SK-MEL-5 (cell line): ENCODE measurements around the gene METTL9. TPM values are rescaled to one million over a fixed set of nuclear protein-coding genes. Genes with fewer than 3 reads are reported as not detected.
A peak's percentile ranks its signal among the peaks of the same experiment; 100 is the strongest.
"Not testable (repeated sequence)": the region's sequence is repeated elsewhere in the genome, so short reads cannot be mapped to it uniquely, and the experiment has no call there.

ENCODE experiments used
- DNase-seq: peaks from one replicate; pipeline ENCODE4 v3.0.0-alpha.2; 2016; ENCODE audit warnings: low read depth, low spot score
- in situ Hi-C: cut with HindIII; loops from 2 replicates; pipeline ENCODE4 v1.10.0; 2016; ENCODE audit warnings: low sequenced_read_pairs, high pct_unique_total_duplicates, low pct_unique_long_range_greater_than_20kb
- total RNA-seq: library from RNA; depleted of rRNA; stranded (reverse); fragments of >200 nt; shearing (Covaris generic); gene quantifications from 2 replicates; pipeline ENCODE4 v1.2.3, GENCODE V29; 2014

Gene METTL9
- total RNA-seq, 1 experiment from 2014 or later = 883 TPM

DNA sequence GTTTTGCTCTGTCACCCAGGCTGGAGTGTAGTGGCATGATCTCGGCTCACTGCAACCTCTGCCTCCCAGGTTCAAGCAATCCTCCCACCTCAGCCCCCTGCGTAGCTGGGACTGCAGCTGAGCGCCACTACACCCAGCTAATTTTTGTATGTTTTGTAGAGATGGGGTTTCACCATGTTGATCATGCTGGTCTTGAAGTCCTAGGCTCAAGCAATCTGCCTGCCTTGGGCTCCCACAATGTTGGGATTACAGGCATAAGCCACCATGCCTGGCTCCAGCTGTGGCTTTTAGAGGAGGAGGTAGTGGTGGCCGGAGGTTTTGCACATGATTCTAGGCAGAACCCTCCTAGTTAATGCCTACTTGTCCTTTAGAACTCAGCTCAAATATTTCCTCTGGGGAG, 31.9 kb upstream of the METTL9 start:
- in situ Hi-C loops, DNase-seq: not testable (repeated sequence)

DNA sequence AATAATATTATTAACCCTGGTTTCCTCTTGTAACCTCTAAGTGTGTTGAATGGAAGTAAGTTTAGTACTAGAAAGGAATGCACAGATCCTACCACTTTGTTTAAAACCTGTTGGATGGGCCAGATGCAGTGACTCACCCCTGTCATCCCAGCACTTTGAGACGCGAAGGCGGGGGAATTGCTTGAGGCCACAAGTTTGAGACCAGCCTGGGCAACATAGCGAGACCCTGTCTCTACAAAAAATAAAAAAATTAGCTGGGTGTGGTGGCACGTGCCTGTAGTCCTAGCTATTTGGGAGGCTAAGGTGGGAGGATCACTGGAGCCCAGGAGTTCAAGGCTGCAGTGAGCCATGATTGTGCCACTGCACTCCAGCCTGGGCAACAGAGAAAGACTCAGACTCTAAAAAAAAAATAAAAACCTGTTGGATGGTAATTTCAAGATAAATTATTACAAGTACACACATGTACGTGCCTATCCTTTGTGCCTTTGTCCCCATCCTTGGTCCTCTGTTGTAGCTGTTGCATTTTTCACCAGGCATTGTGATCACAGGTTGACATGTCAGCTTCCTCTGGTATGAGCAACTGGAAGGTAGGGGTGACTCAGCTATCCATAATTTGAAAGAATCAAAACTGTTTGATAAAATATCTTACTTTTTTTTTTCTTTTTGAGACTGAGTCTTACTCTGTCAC, 30.7 kb upstream of the METTL9 start:
- DNase-seq = no peak
- in situ Hi-C loops = no loop called here

DNA sequence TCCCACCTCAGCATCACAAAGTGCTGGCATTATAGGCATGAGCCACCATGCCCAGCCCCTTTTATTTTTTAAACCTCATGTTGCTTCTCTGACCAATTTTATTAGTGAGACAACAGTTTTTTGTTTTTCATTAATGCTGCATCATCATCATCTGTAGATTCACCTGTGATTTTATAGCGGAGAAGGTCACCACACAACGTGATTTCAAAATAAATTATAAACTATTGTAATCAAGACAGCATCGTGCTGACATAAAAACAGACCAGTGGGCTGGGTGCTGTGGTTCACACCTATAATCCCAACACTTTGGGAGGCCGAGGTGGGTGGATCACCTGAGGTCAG, 28.7 kb upstream of the METTL9 start:
- DNase-seq = no peak
- in situ Hi-C loops = no loop called here

DNA sequence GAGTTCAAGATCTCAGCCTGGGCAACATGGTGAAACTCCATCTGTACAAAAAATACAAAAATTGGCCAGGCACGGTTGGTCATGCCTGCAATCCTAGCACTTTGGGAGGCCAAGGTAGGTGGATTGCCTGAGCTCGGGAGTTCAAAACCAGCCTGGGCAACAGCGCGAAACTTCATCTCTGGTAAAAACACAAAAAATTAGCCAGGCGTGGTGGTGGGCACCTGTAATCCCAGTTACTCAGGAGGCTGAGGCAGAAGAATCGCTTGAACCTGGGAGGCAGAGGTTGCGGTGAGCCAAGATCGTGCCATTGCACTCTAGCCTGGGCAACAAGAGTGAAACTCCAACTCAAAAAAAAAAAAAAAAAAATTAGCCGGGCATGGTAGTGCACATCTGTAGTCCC, 25.9 kb upstream of the METTL9 start:
- DNase-seq, in situ Hi-C loops: not testable (repeated sequence)

DNA sequence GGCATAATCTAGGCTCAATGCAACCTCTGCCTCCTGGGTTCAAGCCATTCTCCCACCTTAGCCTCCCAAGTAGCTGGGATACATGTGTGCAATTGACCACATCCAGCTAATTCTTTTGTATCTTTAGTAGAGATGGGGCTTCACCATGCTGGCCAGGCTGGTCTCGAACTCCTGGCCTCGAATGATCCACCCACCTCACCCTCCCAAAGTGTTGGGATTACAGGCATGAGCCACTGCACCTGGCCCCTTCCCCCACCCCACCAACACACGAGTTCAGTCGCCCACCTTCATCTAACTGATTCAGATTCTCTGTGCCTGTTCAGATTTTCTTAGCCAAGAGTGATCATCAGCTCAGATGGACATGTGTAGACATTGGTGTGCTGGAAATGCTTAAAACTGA, 25.0 kb upstream of the METTL9 start:
- DNase-seq = no peak
- in situ Hi-C loops = no loop called here

DNA sequence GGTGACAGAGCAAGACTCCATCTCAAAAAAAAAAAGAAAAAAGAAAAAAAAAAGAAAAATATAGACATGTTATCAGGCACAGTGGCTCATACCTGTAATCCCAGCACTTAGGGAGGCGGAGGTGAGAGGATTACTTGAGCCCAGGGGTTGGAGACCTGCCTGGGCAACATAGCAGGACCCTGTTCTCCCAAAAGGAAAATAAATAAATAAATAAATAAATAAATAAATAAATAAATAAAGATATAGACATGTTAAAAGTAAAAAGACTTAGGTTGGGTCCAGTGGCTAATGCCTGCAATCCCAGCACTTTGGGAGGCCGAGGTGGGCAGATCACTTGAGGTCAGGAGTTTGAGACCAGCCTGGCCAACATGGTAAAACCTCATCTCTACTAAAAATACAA, 23.1 kb upstream of the METTL9 start:
- DNase-seq, in situ Hi-C loops: not testable (repeated sequence)

DNA sequence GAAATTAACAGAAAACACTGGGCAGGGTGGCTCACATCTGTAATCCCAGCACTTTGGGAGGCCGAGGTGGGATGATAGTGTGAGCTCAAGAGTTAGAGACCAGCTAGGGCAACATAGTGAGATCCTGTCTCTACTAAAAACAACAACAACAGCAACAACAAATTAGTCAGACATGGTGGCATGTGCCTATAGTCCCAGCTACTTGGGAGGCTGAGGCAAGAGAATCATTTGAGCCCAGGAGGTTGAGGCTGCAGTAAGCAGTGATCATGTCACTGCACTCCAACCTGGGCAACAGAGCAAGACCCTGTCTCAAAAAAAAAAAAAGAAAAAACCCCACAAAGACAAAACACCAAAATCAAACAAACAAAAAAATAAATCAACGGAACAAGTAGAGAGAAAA, 21.9 kb upstream of the METTL9 start:
- in situ Hi-C loops, DNase-seq: not testable (repeated sequence)

DNA sequence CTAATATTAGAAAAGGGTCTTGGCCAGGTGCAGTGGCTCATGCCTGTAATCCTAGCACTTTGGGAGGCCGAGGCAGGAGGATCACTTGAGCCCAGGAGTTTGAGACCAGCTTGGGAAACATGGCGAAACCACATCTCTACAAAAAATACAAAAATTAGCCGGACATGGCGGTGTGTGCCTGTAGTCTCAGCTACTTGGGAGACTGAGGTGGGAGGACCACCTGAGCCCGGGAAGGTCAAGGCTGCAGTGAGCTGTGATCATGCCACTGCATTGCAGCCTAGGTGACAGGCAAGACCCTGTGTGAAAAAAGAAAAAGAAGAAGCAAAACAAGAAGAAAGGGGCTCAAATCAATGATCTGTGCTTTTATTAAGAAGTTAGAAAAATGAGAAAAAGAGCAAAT, 21.1 kb upstream of the METTL9 start:
- DNase-seq, in situ Hi-C loops: not testable (repeated sequence)

DNA sequence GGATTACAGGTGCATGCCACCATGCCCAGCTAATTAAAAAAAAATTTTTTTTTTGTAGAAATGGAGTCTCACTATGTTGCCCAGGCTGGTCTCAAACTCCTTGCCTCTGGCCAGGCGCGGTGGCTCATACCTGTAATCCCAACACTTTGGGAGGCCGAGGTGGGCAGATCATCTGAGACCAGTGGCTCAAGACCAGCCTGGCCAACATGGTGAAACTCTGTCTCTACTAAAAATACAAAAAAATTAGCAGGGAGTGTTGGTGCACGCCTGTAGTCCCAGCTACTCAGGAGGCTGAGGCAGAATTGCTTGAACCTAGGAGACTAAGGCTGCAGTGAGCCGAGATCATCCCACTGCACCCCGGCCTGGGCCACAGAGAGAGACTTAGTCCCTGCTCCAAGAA, 19.2 kb upstream of the METTL9 start:
- in situ Hi-C loops, DNase-seq: not testable (repeated sequence)

DNA sequence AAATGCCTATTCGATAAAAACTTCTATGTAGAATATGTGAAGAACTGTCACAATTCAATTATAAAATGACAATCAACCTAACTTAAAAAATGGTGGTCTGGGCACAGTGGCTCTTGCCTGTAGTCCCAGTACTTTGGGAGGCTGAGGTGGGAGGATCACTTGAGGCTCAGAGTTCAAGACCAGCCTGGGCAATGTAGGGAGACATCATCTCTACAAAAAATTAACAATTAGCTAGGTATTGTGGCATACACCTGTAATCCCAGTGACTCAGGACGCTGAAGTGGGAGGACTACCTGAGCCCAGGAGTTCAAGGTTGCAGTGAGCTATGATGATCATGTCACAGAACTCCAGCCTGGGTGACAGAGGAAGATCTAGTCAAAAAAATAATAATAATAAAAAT, 18.6 kb upstream of the METTL9 start:
- no peak for DNase-seq
- in situ Hi-C loops = no loop called here

DNA sequence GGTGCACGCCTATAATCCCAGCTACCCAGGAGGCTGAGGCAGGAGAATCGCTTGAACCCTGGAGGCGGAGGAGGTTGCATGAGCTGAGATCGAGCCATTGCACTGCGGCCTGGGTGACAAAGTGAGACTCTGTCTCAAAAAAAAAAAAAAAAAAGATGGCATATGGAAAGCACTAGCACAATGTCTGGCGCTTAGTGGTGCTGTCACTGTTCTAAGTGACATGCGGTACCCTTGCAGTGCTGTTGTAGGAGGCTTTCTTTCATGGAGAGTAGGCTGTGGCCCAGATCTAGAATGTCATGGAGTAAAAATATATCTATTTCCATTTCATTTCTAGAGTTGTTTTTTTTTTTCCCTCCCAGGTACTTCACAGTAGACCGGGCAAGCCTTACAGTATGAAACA, 14.6 kb upstream of the METTL9 start:
- no peak for DNase-seq
- in situ Hi-C loops = no loop called here

DNA sequence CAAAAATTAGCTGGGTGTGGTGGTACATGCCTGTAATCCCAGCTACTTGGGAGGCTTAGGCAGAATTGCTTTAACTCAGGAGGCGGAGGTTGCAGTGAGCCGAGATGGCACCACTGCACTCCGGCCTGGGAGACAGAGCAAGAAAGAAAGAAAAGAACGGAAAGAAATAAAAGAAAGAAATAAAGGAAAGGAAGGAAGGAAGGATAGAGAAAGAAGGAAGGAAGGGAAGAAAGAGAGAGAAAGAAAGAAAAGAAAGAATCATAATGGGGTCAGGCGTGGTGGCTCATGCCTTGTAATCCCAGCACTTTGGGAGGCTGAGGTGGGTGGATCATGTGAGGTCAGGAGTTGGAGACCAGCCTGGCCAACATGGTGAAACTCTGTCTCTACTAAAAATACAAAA, 10.8 kb upstream of the METTL9 start:
- DNase-seq, in situ Hi-C loops: not testable (repeated sequence)

DNA sequence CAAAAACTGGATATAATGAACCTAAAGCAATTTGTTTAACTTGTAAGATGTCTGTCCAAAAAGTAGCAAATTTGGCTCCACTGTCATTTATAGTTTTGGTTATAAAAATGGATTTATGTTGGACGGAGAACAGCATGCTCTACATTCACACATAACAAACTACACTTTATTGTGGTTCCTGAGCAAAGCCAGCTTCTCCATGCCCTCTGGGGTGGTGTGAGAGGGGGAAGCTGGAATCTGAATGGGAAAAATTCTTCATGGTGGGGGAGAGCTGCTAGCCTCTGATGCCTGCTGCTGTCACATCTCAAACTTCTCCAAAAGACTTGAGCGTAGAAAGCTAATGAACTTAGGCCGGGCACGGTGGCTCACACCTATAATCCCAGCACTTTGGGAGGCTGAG, 9.8 kb upstream of the METTL9 start:
- in situ Hi-C loops = no loop called here
- peak; percentile 62 for DNase-seq

DNA sequence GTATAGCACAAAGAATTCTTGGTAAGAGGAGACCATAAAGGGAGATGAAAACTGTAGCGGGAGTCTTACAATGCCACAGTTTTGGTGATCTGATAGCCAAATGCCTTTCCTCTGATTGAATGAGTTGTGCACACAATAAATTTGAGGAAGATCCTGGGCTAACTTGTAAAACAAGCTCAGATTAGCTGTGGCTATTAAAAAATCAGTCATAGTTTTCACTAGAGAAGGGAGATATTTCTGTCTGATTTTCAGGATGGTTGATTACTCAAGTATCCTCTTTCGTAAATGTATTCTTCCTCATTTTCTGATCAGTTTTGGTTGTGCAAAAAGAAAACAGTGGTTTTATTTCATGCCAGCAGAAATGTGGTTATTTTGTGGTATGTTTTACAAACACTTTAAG, 9.1 kb upstream of the METTL9 start:
- no peak for DNase-seq
- in situ Hi-C loops = no loop called here

DNA sequence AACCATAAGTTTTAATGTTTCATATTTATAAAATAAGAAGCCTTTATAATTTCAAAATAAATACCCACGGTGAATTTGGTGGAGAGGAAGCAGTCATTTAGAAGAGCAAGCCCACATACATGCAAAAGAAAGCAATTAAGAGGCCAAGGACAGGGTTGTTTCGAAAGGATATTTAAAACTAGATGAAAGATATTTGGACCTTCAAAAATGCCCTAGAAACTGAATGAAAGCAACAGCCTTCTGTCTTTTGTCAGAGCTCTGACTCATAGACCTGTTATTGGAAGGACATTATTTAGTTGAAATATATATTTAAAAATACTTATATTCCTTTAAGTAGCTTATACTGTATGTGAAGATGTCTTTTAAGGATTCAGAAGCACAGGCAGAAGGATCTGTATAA, 8.6 kb upstream of the METTL9 start:
- in situ Hi-C loops = no loop called here
- DNase-seq = no peak

DNA sequence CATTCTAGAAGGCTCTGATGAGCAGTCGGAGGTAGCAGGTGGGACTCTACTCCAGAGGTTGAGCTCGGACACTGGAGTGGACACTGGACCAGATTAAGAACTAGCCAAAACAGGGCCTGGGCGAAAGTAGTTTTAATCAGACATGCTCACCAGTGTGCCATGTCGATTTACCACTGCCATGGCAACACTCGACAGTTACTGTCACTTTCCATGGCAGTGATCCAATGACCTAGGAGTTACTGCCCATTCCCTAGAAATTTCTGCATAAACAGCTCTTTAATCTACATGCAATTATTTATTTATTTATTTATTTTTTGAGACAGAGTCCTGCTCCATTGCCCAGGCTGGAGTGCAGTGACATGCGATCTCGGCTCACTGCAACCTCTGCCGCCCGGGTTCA, 7.2 kb upstream of the METTL9 start:
- no peak for DNase-seq
- in situ Hi-C loops = no loop called here

DNA sequence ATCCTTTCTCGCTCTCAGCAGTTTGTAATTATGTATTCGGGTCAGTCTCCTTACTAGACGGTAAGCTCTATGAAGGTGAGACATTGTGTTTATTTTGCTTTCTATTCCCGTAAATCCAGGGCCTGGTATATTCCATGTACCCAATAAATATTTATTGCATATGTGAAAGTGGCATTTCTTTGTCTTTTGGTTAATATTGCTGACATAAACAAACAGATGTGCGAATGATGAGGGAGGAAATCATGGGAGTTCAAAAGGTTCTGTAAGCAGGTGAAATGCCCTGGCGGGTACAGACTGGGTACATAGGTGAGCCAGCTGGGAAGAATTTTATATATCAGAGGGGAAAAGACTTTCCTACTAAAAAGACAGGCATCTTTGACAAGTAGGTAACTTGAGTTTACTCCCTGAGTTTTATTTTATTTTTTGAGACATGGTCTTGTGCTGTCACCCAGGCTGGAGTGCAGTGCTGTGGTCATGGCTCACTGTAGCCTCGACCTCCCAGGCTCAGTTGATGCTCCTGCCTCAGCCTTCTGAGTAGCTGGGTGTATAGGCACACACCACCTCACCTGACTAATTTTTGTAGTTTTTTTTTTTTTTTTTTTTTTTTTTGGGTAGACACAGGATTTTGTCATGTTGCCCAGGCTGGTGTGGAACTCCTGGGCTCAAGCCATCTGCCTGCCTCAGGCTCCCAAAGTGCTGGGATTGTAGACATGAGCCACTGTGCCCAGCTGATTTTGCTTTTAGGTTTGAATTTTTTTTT, 5.7 kb upstream of the METTL9 start:
- in situ Hi-C loops = no loop called here
- DNase-seq = no peak

DNA sequence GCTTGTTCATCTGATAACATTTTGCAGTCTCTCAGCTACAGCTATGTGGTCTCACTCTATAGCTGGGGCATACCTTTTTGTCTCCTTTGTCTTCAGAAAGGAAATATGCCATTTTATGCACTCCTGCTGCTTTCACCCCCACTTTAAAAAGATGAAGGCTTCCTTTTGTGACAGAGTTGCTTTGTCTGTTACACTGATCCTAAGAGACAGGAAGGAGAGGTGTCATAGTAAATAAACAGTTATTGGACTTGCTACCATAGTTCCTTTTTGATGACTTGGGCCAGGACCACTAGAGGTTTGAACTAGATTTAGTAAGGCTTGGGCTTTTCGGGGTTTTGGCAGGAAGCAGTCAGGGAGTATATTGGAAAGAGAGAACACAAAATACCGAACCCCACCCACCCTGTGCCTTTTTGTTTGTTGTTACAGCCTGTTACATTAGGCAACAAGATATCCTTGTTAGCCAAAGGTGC, 1.8 kb upstream of the METTL9 start:
- in situ Hi-C loops = no loop called here
- DNase-seq = no peak

DNA sequence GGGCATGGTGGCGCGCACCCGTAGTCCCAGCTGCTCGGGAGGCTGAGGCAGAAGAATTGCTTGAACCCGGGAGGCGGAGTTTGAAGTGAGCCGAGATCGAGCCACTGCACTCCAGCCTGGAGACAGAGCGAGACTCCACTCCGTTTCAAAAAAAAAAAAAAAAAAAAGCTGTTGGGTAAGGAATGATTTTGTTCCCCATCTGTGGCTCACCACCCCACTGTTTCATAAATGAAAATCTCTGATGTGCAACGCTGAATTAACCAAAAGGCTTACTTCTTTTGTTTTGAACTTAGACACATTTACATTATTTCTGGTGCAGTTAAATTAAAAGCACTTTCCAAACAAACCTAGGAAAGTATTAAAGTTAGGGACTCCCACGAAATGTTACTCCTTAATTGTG, 1.2 kb upstream of the METTL9 start:
- DNase-seq = no peak
- in situ Hi-C loops = no loop called here
